K562 (cell line): Measurements from ENCODE around the gene CNR2. TPM values are rescaled to one million over a fixed set of nuclear protein-coding genes. Genes with fewer than 3 reads are reported as not detected.

Experiments
- CEBPB ChIP-seq: fragments of 450-650 bp; IDR thresholded peaks from 2 replicates; pipeline ENCODE4 v1.6.1; 2016; ENCODE audit warnings: missing genetic modification characterization, missing compliant biosample characterization
- CHCHD3 ChIP-seq: fragments of 250-450 bp; sonication (Bioruptor Pico); IDR thresholded peaks from 2 replicates; pipeline ENCODE4 v2.1.2; 2022; ENCODE audit warnings: mild to moderate bottlenecking
- CTBP1 ChIP-seq: fragments of 450-650 bp; IDR thresholded peaks from 2 replicates; pipeline ENCODE4 v1.6.1; 2016; ENCODE audit warnings: borderline replicate concordance
- CXXC5 ChIP-seq: fragments of 250-450 bp; sonication (Bioruptor Pico); IDR thresholded peaks from 2 replicates; pipeline ENCODE4 v1.8.0; 2022; ENCODE audit warnings: inconsistent platforms, mild to moderate bottlenecking, moderate library complexity
- DIDO1 ChIP-seq: fragments of 450-650 bp; IDR thresholded peaks from 2 replicates; pipeline ENCODE4 v1.6.1; 2016; ENCODE audit warnings: low read depth, missing biosample characterization, missing genetic modification characterization
- GATAD2A ChIP-seq: fragments of 450-650 bp; IDR thresholded peaks from 2 replicates; pipeline ENCODE4 v1.6.1; 2017
- HNRNPLL ChIP-seq: fragments of 200-400 bp; formaldehyde crosslinking; IDR thresholded peaks from 2 replicates; pipeline ENCODE4 v1.6.1; 2017; ENCODE audit warnings: low read length, low read depth, mild to moderate bottlenecking; ENCODE audit not compliant: poor library complexity, severe bottlenecking
- KLF6 ChIP-seq: fragments of 250-450 bp; sonication (Bioruptor Pico); IDR thresholded peaks from 2 replicates; pipeline ENCODE4 v1.4.0; 2020; ENCODE audit warnings: mild to moderate bottlenecking, moderate library complexity, borderline replicate concordance
- NBN ChIP-seq: fragments of 450-650 bp; IDR thresholded peaks from 2 replicates; pipeline ENCODE4 v1.6.1; 2016; ENCODE audit warnings: low read depth, mild to moderate bottlenecking
- NR2C1 ChIP-seq, 2 experiments: fragments of 450-650 bp; IDR thresholded peaks; 2 replicates each; pipeline ENCODE4 v1.6.1; 2017; ENCODE audit warnings: mild to moderate bottlenecking in 2 of 2, antibody characterized with exemption in 1 of 2, inconsistent platforms in 1 of 2, missing compliant biosample characterization in 1 of 2, missing genetic modification characterization in 1 of 2
- NR2C2 ChIP-seq, 2 experiments: fragments of 200-800 bp in 1 of 2; sonication (Bioruptor generic) in 1 of 2; sonication (generic) in 1 of 2; formaldehyde crosslinking in 1 of 2; IDR thresholded peaks; 2 replicates each; pipeline versions ENCODE4 v1.6.1 to v1.8.0; 2016 to 2022; ENCODE audit warnings: mild to moderate bottlenecking in 1 of 2, missing compliant biosample characterization in 1 of 2, missing genetic modification characterization in 1 of 2, missing genetic modification reagents in 1 of 2
- PTBP1 ChIP-seq: fragments of 200-400 bp; formaldehyde crosslinking; IDR thresholded peaks from 2 replicates; pipeline ENCODE4 v1.6.1; 2017; ENCODE audit warnings: low read depth, low read length
- RB1 ChIP-seq: fragments of 450-650 bp; IDR thresholded peaks from 2 replicates; pipeline ENCODE4 v1.6.1; 2017; ENCODE audit warnings: low read depth, mild to moderate bottlenecking
- TRIM24 ChIP-seq, 2 experiments: fragments of 450-650 bp; IDR thresholded peaks; 2 replicates each; pipeline ENCODE4 v1.6.1; 2016
- ZBTB33 ChIP-seq: sonication (generic); formaldehyde crosslinking; IDR thresholded peaks from 2 replicates; pipeline ENCODE4 v1.8.1; 2023; ENCODE audit warnings: mild to moderate bottlenecking, missing genetic modification reagents
- ZNF408 ChIP-seq: fragments of 250-450 bp; sonication (Bioruptor Pico); IDR thresholded peaks from 2 replicates; pipeline ENCODE4 v1.4.0; 2020; ENCODE audit warnings: low read depth, mild to moderate bottlenecking, moderate library complexity
- ZNF436 ChIP-seq: fragments of 250-450, 450-650 bp; sonication (Bioruptor Pico); formaldehyde crosslinking; IDR thresholded peaks from 2 replicates; pipeline ENCODE4 v1.7.0; 2020; ENCODE audit warnings: mild to moderate bottlenecking
- ZNF511 ChIP-seq: sonication (generic); formaldehyde crosslinking; IDR thresholded peaks from 2 replicates; pipeline ENCODE4 v1.8.0; 2022; ENCODE audit warnings: mild to moderate bottlenecking, missing genetic modification reagents
- polyA plus RNA-seq, 8 experiments: library from polyadenylated mRNA; depleted of rRNA in 4 of 8; stranded (reverse) in 5 of 8; unstranded in 3 of 8; fragments of >200 nt; fragmentation: Nextera tagmentation in 2 of 8; fragmentation: Illumina TruSeq in 1 of 8; extraction: Ambion mirVana in 2 of 8; extraction: Trizol in 1 of 8; gene quantifications; 2 replicates each; pipeline versions ENCODE4 v1.2.1 to v1.2.3, GENCODE V29; 2011 to 2014; ENCODE audit warnings: inconsistent platforms in 1 of 8, missing spikeins in 1 of 8
- total RNA-seq, 7 experiments: library from RNA; depleted of rRNA in 6 of 7; stranded (reverse); fragments of >200 nt in 6 of 7; fragmentation: Illumina TruSeq in 2 of 7; extraction: Trizol in 2 of 7; gene quantifications; 2 replicates each; pipeline versions ENCODE4 v1.2.1 to v1.2.3, GENCODE V29; 2011 to 2021; ENCODE audit warnings: low replicate concordance in 1 of 7
- TF ChIP-seq, protein P1 (sequence below): fragments of 250-450 bp; sonication (Bioruptor Pico); IDR thresholded peaks from 2 replicates; pipeline ENCODE4 v1.8.0; 2022; ENCODE audit warnings: inconsistent platforms
- TF ChIP-seq, protein P2 (sequence below): fragments of 250-450 bp; sonication (Bioruptor Pico); IDR thresholded peaks from 2 replicates; pipeline ENCODE4 v1.8.0; 2022; ENCODE audit warnings: inconsistent platforms, mild to moderate bottlenecking, moderate library complexity, borderline replicate concordance

The CNR2 gene
- total and polyA plus RNA-seq, 9 of the 15 experiments (the other 6 are each of a cell fraction or from before 2014, with no cell fraction given), result not detected

DNA sequence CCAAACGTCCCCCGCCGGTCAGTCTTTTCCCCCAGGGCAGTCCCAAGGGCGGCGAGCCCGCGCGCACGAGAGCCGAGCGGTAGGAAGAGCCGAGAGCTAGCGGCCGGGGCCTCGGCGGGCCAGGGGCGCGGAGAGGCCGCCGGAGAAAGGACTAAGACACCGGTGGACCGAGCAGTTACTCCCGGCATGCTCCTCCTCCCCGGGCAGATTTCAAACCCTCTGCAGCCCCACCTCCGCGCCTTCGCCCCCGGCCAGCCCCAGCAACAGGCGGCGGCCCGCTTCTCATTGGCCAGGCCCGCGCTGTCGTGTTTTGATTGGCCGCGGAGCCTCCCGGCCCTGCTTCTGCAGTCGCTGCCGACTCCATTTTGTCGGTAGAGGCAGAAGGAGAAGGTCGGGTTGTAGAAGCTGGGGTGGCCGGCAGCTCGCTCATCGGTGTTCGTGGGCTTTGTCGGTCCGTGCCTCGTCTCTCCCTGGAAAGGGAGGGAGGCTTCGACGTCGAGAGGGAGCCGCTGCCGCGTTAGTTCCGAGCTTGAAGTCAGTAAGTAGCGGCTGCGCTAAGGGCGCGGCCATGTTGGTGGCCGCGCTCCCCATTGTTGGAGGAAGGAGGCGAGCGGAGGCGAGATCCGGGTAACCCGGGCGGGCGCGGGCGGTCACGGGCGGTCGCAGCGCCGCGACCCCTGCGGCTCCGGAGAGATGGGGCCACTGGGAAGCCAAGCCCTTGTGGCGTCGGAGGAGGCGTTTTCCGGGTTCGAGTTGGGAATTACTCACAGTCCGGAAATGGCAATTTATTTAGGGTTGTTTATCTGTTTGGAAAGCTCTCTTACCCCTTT lies 46.5 kb upstream of the CNR2 start, which contains the start of gene PNRC2 (continued):
- TF ChIP-seq ZNF511, result no peak; the same call in 1 of the 2 replicates
- no peak for TF ChIP-seq PTBP1
- TF ChIP-seq HNRNPLL, result peak; percentile 81
- TF ChIP-seq ZNF408 (CRISPR knock-in tag), result no peak
- TF ChIP-seq GATAD2A, result no peak
- no peak for TF ChIP-seq DIDO1
- no peak for TF ChIP-seq ZBTB33
- TF ChIP-seq CXXC5 (CRISPR knock-in tag), result peak; percentile 60; the same call in 1 of the 2 replicates
- peak; percentile 52 for TF ChIP-seq RB1
- TF ChIP-seq NBN, result 0 out of 2 replicates have a peak, but pooled peaks have one; percentile 17
- TF ChIP-seq, protein P1, sequence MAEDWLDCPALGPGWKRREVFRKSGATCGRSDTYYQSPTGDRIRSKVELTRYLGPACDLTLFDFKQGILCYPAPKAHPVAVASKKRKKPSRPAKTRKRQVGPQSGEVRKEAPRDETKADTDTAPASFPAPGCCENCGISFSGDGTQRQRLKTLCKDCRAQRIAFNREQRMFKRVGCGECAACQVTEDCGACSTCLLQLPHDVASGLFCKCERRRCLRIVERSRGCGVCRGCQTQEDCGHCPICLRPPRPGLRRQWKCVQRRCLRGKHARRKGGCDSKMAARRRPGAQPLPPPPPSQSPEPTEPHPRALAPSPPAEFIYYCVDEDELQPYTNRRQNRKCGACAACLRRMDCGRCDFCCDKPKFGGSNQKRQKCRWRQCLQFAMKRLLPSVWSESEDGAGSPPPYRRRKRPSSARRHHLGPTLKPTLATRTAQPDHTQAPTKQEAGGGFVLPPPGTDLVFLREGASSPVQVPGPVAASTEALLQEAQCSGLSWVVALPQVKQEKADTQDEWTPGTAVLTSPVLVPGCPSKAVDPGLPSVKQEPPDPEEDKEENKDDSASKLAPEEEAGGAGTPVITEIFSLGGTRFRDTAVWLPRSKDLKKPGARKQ (CRISPR knock-in tag), result no peak
- TF ChIP-seq NR2C1 (IDR thresholded peaks at IDR 0.05), result peak; percentile 81
- no peak for TF ChIP-seq NR2C1 (tag; IDR thresholded peaks at IDR 0.05)
- TF ChIP-seq, protein P2, sequence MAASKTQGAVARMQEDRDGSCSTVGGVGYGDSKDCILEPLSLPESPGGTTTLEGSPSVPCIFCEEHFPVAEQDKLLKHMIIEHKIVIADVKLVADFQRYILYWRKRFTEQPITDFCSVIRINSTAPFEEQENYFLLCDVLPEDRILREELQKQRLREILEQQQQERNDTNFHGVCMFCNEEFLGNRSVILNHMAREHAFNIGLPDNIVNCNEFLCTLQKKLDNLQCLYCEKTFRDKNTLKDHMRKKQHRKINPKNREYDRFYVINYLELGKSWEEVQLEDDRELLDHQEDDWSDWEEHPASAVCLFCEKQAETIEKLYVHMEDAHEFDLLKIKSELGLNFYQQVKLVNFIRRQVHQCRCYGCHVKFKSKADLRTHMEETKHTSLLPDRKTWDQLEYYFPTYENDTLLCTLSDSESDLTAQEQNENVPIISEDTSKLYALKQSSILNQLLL, result no peak
- peak; percentile 42 for TF ChIP-seq CHCHD3 (CRISPR knock-in tag)
- peak; percentile 72; the same call in 1 of the 2 replicates for TF ChIP-seq CTBP1
- peak; percentile 65; the same call in 1 of the 2 replicates for TF ChIP-seq KLF6
- TF ChIP-seq NR2C2 (CRISPR knock-in tag; IDR thresholded peaks at IDR 0.05), result peak; percentile 73; the same call in 1 of the 2 replicates
- TF ChIP-seq NR2C2 (tag; IDR thresholded peaks at IDR 0.05), result peak; percentile 79
- peak in 1 of 2 experiments; percentile 44; a peak in 1 of 4 replicates for TF ChIP-seq TRIM24 (IDR thresholded peaks at IDR 0.05)
- no peak for TF ChIP-seq CEBPB (tag)
- TF ChIP-seq ZNF436 (CRISPR knock-in tag), result no peak
